ENCODE data around the gene NELFB. TPM values are rescaled to one million over a fixed set of nuclear protein-coding genes. Genes with fewer than 3 reads are reported as not detected.

Gene NELFB
- total RNA-seq, 2 donors from 2014 or later, result 33.2 to 37.8 TPM

GRCh38 chr9:137311986-137312851, 57.1 kb downstream of the NELFB start:
- DNase-seq, result no peak
- H3K4me3 Mint-ChIP-seq, result no peak overlapping the region
- H3K36me3 Mint-ChIP-seq (ENCODE audit: low read depth), result no peaks in the 10 kb centered on the region
- H3K27me3 Mint-ChIP-seq, result no peaks in the 10 kb centered on the region
- H3K27ac Mint-ChIP-seq, result no peak overlapping the region
- H3K9me3 ChIP-seq (ENCODE audit: control insufficient read depth, low read length, poor library complexity, severe bottlenecking), result no peaks in the 10 kb centered on the region
- ATAC-seq, result no peak
- H3K4me1 Mint-ChIP-seq, result no peaks in the 10 kb centered on the region

- H3K9me3 ChIP-seq (ENCODE audit: control insufficient read depth, low read length, poor library complexity, severe bottlenecking), result no peaks in the 10 kb centered on the region
- no peaks in the 10 kb centered on the region for H3K4me1 Mint-ChIP-seq
- ATAC-seq (no peak), DNase-seq (no peak)
- H3K27me3 Mint-ChIP-seq, result no peaks in the 10 kb centered on the region
- H3K4me3 Mint-ChIP-seq, result no peak overlapping the region
- H3K36me3 Mint-ChIP-seq (ENCODE audit: low read depth), result no peaks in the 10 kb centered on the region
- no peak overlapping the region for H3K27ac Mint-ChIP-seq
Observed at GRCh38 chr9:137312852-137313325, 57.8 kb downstream of the NELFB start.

- Mint-ChIP-seq H3K4me1 (no peaks in the 10 kb centered on the region), H3K27me3 (no peaks in the 10 kb centered on the region), H3K4me3 (no peak overlapping the region), H3K27ac (no peak overlapping the region), H3K36me3 (ENCODE audit: low read depth) (no peaks in the 10 kb centered on the region)
- H3K9me3 ChIP-seq (ENCODE audit: control insufficient read depth, low read length, poor library complexity, severe bottlenecking), result no peaks in the 10 kb centered on the region
- DNase-seq, result no peak
- ATAC-seq, result no peak
Observed at GRCh38 chr9:137313326-137313936, 58.3 kb downstream of the NELFB start.

GRCh38 chr9:137313956-137314560, 58.9 kb downstream of the NELFB start:
- no peak overlapping the region for H3K27ac Mint-ChIP-seq
- no peaks in the 10 kb centered on the region for H3K36me3 Mint-ChIP-seq (ENCODE audit: low read depth)
- H3K4me1 Mint-ChIP-seq, result no peaks in the 10 kb centered on the region
- H3K27me3 Mint-ChIP-seq, result no peaks in the 10 kb centered on the region
- no peak overlapping the region for H3K4me3 Mint-ChIP-seq
- H3K9me3 ChIP-seq (ENCODE audit: control insufficient read depth, low read length, poor library complexity, severe bottlenecking), result no peaks in the 10 kb centered on the region
- DNase-seq (no peak), ATAC-seq (no peak)

- DNase-seq (peak in 2 of 3 donors; percentile 7 to 9), ATAC-seq (no peak)
- no peak overlapping the region for H3K4me3 Mint-ChIP-seq
- no peaks in the 10 kb centered on the region for H3K36me3 Mint-ChIP-seq (ENCODE audit: low read depth)
- H3K9me3 ChIP-seq (ENCODE audit: control insufficient read depth, low read length, poor library complexity, severe bottlenecking), result no peaks in the 10 kb centered on the region
- no peak overlapping the region for H3K27ac Mint-ChIP-seq
- H3K4me1 Mint-ChIP-seq, result no peaks in the 10 kb centered on the region
- H3K27me3 Mint-ChIP-seq, result no peaks in the 10 kb centered on the region
Observed at GRCh38 chr9:137314561-137315560, 59.7 kb downstream of the NELFB start.

GRCh38 chr9:137315581-137316011, 60.5 kb downstream of the NELFB start:
- DNase-seq (no peak), ATAC-seq (no peak)
- H3K4me3 Mint-ChIP-seq, result no peak overlapping the region
- no peaks in the 10 kb centered on the region for H3K36me3 Mint-ChIP-seq (ENCODE audit: low read depth)
- peaks cover 2% of the 10 kb centered on the region for H3K4me1 Mint-ChIP-seq
- no peaks in the 10 kb centered on the region for H3K9me3 ChIP-seq (ENCODE audit: control insufficient read depth, low read length, poor library complexity, severe bottlenecking)
- no peak overlapping the region for H3K27ac Mint-ChIP-seq
- H3K27me3 Mint-ChIP-seq, result no peaks in the 10 kb centered on the region

- Mint-ChIP-seq H3K27ac (no peak overlapping the region), H3K36me3 (ENCODE audit: low read depth) (no peaks in the 10 kb centered on the region), H3K4me1 (peaks cover 4% of the 10 kb centered on the region), H3K27me3 (no peaks in the 10 kb centered on the region), H3K4me3 (peak overlapping the region; percentile 7)
- no peaks in the 10 kb centered on the region for H3K9me3 ChIP-seq (ENCODE audit: control insufficient read depth, low read length, poor library complexity, severe bottlenecking)
- DNase-seq (peak in 1 of 3 donors; percentile 12), ATAC-seq (peak; percentile 32)
Observed at GRCh38 chr9:137316012-137316981, 61.2 kb downstream of the NELFB start.

- H3K27me3 Mint-ChIP-seq, result no peaks in the 10 kb centered on the region
- H3K4me3 Mint-ChIP-seq, result peak overlapping the region; percentile 7
- H3K27ac Mint-ChIP-seq, result no peak overlapping the region
- ATAC-seq (no peak), DNase-seq (peak in 2 of 3 donors; percentile 4 to 8)
- no peaks in the 10 kb centered on the region for H3K36me3 Mint-ChIP-seq (ENCODE audit: low read depth)
- no peaks in the 10 kb centered on the region for H3K9me3 ChIP-seq (ENCODE audit: control insufficient read depth, low read length, poor library complexity, severe bottlenecking)
- H3K4me1 Mint-ChIP-seq, result peaks cover 4% of the 10 kb centered on the region
Observed at GRCh38 chr9:137317021-137317717, 62.0 kb downstream of the NELFB start.

GRCh38 chr9:137317718-137318511, 62.8 kb downstream of the NELFB start:
- Mint-ChIP-seq H3K27ac (no peak overlapping the region), H3K4me3 (no peak overlapping the region), H3K36me3 (ENCODE audit: low read depth) (no peaks in the 10 kb centered on the region), H3K4me1 (peaks cover 4% of the 10 kb centered on the region), H3K27me3 (no peaks in the 10 kb centered on the region)
- ATAC-seq (no peak), DNase-seq (peak in 2 of 3 donors; percentile 3 to 7)
- H3K9me3 ChIP-seq (ENCODE audit: control insufficient read depth, low read length, poor library complexity, severe bottlenecking), result no peaks in the 10 kb centered on the region

GRCh38 chr9:137318602-137319001, 63.5 kb downstream of the NELFB start:
- H3K4me1 Mint-ChIP-seq, result peaks cover 4% of the 10 kb centered on the region
- H3K27me3 Mint-ChIP-seq, result no peaks in the 10 kb centered on the region
- no peak overlapping the region for H3K27ac Mint-ChIP-seq
- H3K4me3 Mint-ChIP-seq, result no peak overlapping the region
- no peaks in the 10 kb centered on the region for H3K36me3 Mint-ChIP-seq (ENCODE audit: low read depth)
- ATAC-seq (no peak), DNase-seq (no peak)
- no peaks in the 10 kb centered on the region for H3K9me3 ChIP-seq (ENCODE audit: control insufficient read depth, low read length, poor library complexity, severe bottlenecking)
